Heart right ventricle (tissue), 16 donors: Measurements from ENCODE around the gene ASPSCR1. TPM values are rescaled to one million over a fixed set of nuclear protein-coding genes. Genes with fewer than 3 reads are reported as not detected.

ENCODE experiments used
- ATAC-seq, 8 donors: fragments of 200-7000 bp; cut with Tn5 transposase; one replicate each; pipeline ENCODE4 v1.9.1; 2020; ENCODE audit warnings: mild to moderate bottlenecking in 8 of 8, moderate library complexity in 8 of 8, moderate number of reproducible peaks in 1 of 8
- DNase-seq, 2 donors: peaks; one replicate each; pipeline ENCODE4 v3.0.0-alpha.2; 2020
- H3K27ac ChIP-seq, 10 donors: fragments of 200-600 bp; sonication (generic) in 2 of 10; one replicate each; pipeline versions ENCODE4 v1.5.0 to v1.8.0; 2020 to 2022; ENCODE audit warnings: mild to moderate bottlenecking in 3 of 10
- H3K27me3 ChIP-seq, 7 donors: fragments of 200-600 bp; one replicate each; pipeline ENCODE4 v1.8.0; 2021 to 2022; ENCODE audit warnings: mild to moderate bottlenecking in 2 of 7
- H3K36me3 ChIP-seq, 9 donors: fragments of 200-600 bp; sonication (generic) in 1 of 9; one replicate each; pipeline versions ENCODE4 v1.5.0 to v1.8.0; 2020 to 2022; ENCODE audit warnings: mild to moderate bottlenecking in 2 of 9
- H3K4me1 ChIP-seq, 9 donors: fragments of 200-600 bp; sonication (generic) in 1 of 9; one replicate each; pipeline versions ENCODE4 v1.5.0 to v1.8.0; 2020 to 2022; ENCODE audit warnings: mild to moderate bottlenecking in 4 of 9
- H3K4me3 ChIP-seq, 10 donors: fragments of 200-600 bp; sonication (generic) in 2 of 10; one replicate each; pipeline versions ENCODE4 v1.5.0 to v1.8.0; 2020 to 2022; ENCODE audit warnings: mild to moderate bottlenecking in 7 of 10, moderate library complexity in 2 of 10
- H3K9me3 ChIP-seq, 11 donors: fragments of 200-600 bp in 10 of 11; sonication (generic) in 2 of 11; one replicate each; pipeline versions ENCODE4 v1.5.0 to v1.8.0; 2013 to 2022; ENCODE audit warnings: mild to moderate bottlenecking in 2 of 11, control low read depth in 1 of 11, moderate library complexity in 1 of 11
- CTCF ChIP-seq, 9 donors: fragments of 200-600 bp; sonication (generic) in 2 of 9; IDR thresholded peaks; one replicate each; pipeline versions ENCODE4 v1.5.0 to v1.8.0; 2021 to 2022; ENCODE audit warnings: antibody characterized with exemption in 9 of 9, mild to moderate bottlenecking in 5 of 9, moderate library complexity in 1 of 9
- WGBS, 2 donors: extraction: QIAGEN DNeasy Blood & Tissue Kit; methylation state at CpG; one replicate each; pipeline ENCODE4 v1.1.7; 2013; ENCODE audit warnings: inconsistent platforms in 1 of 2; 5-methylcytosine and 5-hydroxymethylcytosine counted together
- intact Hi-C, 10 donors: fragments of 100-400 bp; cut with DNase I; formaldehyde crosslinking; loops; one replicate each; pipeline versions ENCODE4 v1.11.1 to v1.14.2; 2022
- polyA plus RNA-seq, 2 donors: library from polyadenylated mRNA; stranded (reverse); fragments of 200-250 nt; gene quantifications; one replicate each; pipeline ENCODE4 v1.2.3, GENCODE V29; 2013
- total RNA-seq, 10 donors: library from RNA; stranded (reverse); fragmentation: NEBNext Ultra II Directional in 3 of 10; extraction: Animal tissue kit (Norgen Biotek cat#: 25700) in 3 of 10; gene quantifications; one replicate each; pipeline versions ENCODE4 v1.2.1 to v1.2.4, GENCODE V29; 2021 to 2023
- donor health status: Arrhythmogenic right ventricular cardiomyopathy.
- donor health status: ischemic (EF 13 %, LVEDD 7.1; RV severe dilation, severe dysfunction).
- donor health status: healthy with polysubstance abuse.
- donor health status: DM: no; HTN: yes; CAD: no.
- donor health status: DM: no; HTN: no; CAD: no.
- donor health status: ischemic (EF 25% LVEDD 6.9; RV normal size, moderate dysfunction).
- donor health status: ischemic (EF 25% LVEDD 5.7; RV mildly dilated, moderate dysfunction).
- donor health status: healthy.
- donor health status: DM: yes; HTN: yes; CAD: no.
- donor health status: Ischemic cardiomyopathy.
- donor health status: ischemic (EF 35%, LVEDD 5.7; RV mildly dilated, moderate dysfunction).
- donor health status: nonischemic (EF 11% LVEDD 7.7; RV severe dilation, severe dysfunction).
- donor health status: DM: yes; HTN: yes; CAD: no.
- donor health status: PGD.
- donor health status: ischemic (EF 29% LVEDD 5.4; RV normal size, mild dysfunction).
- donor health status: nonischemic (EF 23%, LVEDD 6.1; RV moderate dilation, normal function).

The ASPSCR1 gene
- total and polyA plus RNA-seq, 12 donors: 19.9 to 115 (median 25.1) TPM

- DNase-seq (no peak), ATAC-seq (peak in 6 of 8 donors; percentile 3 to 20 (median 10))
- Histone ChIP-seq H3K27ac (peak overlapping the region; percentile 55 to 89 (median 76)), H3K36me3 (peaks cover 0 to 51% (median 0%) of the 10 kb centered on the region in 9 donors), H3K9me3 (no peaks in the 10 kb centered on the region), H3K27me3 (no peaks in the 10 kb centered on the region), H3K4me3 (peak overlapping the region in 6 of 10 donors; percentile 6 to 38 (median 24)), H3K4me1 (peaks cover 4 to 25% (median 18%) of the 10 kb centered on the region in 9 donors)
- TF ChIP-seq CTCF (IDR thresholded peaks at IDR 0.05): no peak
- 72 to 77% methylated on average over 31 of the region's 31 CpGs for WGBS, 2 donors
- intact Hi-C loops: no loop called here
These were observed 15.1 kb downstream of the ASPSCR1 start for GRCh38 chr17:81992306-81993102.

GRCh38 chr17:81993729-81994592 lies 16.5 kb downstream of the ASPSCR1 start:
- intact Hi-C loops: no loop called here

DNA sequence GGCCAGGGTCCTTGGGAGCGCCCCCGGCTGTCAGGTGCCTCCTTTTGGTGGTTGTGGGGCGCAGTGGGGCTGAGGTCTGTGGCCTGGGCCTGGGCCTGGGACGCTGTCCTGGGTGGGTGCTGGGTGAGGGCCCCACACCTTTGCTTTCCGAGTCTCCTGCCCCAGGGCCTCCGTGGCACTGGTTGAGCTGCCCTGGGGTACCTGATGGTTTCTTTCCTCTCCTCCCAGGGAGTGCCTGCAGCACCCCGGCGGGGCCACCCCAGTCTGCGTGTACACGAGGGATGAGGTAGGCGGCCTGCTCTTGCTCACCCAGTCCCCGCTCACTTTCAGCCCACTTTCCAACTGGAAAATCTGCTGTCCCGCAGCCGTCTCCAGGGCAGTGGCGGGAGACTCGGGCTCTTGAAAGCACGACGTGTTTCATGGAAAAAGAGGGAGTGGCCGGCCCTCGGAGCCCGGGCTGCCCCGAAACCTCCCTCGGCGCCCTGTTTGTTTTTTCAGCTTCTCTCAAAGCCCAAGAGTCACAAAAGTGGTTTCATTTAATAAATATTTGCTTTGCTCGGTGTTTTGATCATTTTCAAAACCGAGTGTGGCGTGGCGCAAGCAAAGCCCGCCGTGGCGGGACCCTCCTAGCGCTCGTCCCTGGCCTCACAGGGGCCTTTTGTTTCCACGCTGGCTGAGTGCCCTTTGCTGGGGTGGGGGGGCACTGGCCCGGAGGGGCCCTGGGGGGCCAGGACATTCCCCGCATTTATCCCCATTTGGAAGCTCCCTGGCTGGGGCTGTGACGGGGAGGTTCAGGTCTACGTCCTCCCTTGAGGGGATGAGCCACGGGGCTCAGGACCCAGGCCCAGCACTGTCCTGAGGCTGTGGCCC lies 17.4 kb downstream of the ASPSCR1 start:
- intact Hi-C loops: no loop called here
- 93 to 94% methylated on average over 39 of the region's 39 CpGs for WGBS, 2 donors
- ATAC-seq: no peak

More at GRCh38 chr17:81993729-81994592, 16.5 kb downstream of the ASPSCR1 start:
- Histone ChIP-seq H3K9me3 (no peaks in the 10 kb centered on the region), H3K36me3 (peaks cover 0 to 42% (median 0%) of the 10 kb centered on the region in 9 donors), H3K27me3 (no peaks in the 10 kb centered on the region), H3K4me1 (peaks cover 4 to 30% (median 18%) of the 10 kb centered on the region in 9 donors), H3K27ac (no peak overlapping the region), H3K4me3 (no peak overlapping the region)
- TF ChIP-seq CTCF (IDR thresholded peaks at IDR 0.05): no peak
- 96% methylated on average over 35 to 37 of the region's 37 CpGs for WGBS, 2 donors
- no peak for DNase-seq
- no peak for ATAC-seq

More for the DNA sequence above, 17.4 kb downstream of the ASPSCR1 start:
- Histone ChIP-seq H3K9me3 (no peaks in the 10 kb centered on the region), H3K27ac (no peak overlapping the region), H3K4me3 (no peak overlapping the region), H3K4me1 (peaks cover 4 to 34% (median 18%) of the 10 kb centered on the region in 9 donors), H3K27me3 (no peaks in the 10 kb centered on the region), H3K36me3 (peaks cover 0 to 36% (median 0%) of the 10 kb centered on the region in 9 donors)
- no peak for TF ChIP-seq CTCF (IDR thresholded peaks at IDR 0.05)
- DNase-seq: no peak
